Measurements from ENCODE around the gene C14orf119. TPM values are rescaled to one million over a fixed set of nuclear protein-coding genes. Genes with fewer than 3 reads are reported as not detected.
A peak's percentile ranks its signal among the peaks of the same experiment; 100 is the strongest.

C14orf119 gene
- total RNA-seq, 3 donors from 2014 or later = 29.6 to 34.4 (median 32.8) TPM

GRCh38 chr14:23132970-23133369, 37.7 kb downstream of the C14orf119 start:
- Histone ChIP-seq H3K36me3 (no peaks in the 10 kb centered on the region), H3K4me3 (no peak overlapping the region), H3K4me1 (peaks cover 6 to 10% of the 10 kb centered on the region in 2 donors)

GRCh38 chr14:23136566-23137133, 41.3 kb downstream of the C14orf119 start:
- no peaks in the 10 kb centered on the region for H3K36me3 ChIP-seq
- intact Hi-C loops (cut with DNase I; ENCODE audit: low total_unique reads) = no loop called here

More at GRCh38 chr14:23132970-23133369, 37.7 kb downstream of the C14orf119 start:
- Histone ChIP-seq H3K9me3 (no peaks in the 10 kb centered on the region), H3K27me3 (no peaks in the 10 kb centered on the region), H3K27ac (no peak overlapping the region)
- intact Hi-C loops (cut with DNase I; ENCODE audit: low total_unique reads) = no loop called here
- TF ChIP-seq POLR2AphosphoS5 (IDR thresholded peaks at IDR 0.05) = no peak
- no peak for TF ChIP-seq POLR2A (IDR thresholded peaks at IDR 0.05)
- TF ChIP-seq CTCF (IDR thresholded peaks at IDR 0.05) = no peak
- DNase-seq (ENCODE audit: low spot score in 2 of 2) = no peak

GRCh38 chr14:23137192-23137812, 42.0 kb downstream of the C14orf119 start:
- H3K27me3 ChIP-seq = no peaks in the 10 kb centered on the region
- H3K4me3 ChIP-seq = no peak overlapping the region
- H3K4me1 ChIP-seq = peaks cover 3 to 17% of the 10 kb centered on the region in 2 donors
- H3K36me3 ChIP-seq = no peaks in the 10 kb centered on the region
- intact Hi-C loops (cut with DNase I; ENCODE audit: low total_unique reads) = no loop called here
- TF ChIP-seq POLR2A (IDR thresholded peaks at IDR 0.05) = no peak
- TF ChIP-seq CTCF (IDR thresholded peaks at IDR 0.05) = no peak
- peak; percentile 71 to 75 for DNase-seq (ENCODE audit: low spot score in 2 of 2)
- no peaks in the 10 kb centered on the region for H3K9me3 ChIP-seq
- H3K27ac ChIP-seq = peak overlapping the region; percentile 58 to 76

More at GRCh38 chr14:23136566-23137133, 41.3 kb downstream of the C14orf119 start:
- Histone ChIP-seq H3K4me1 (peaks cover 3 to 12% of the 10 kb centered on the region in 2 donors), H3K9me3 (no peaks in the 10 kb centered on the region), H3K27me3 (no peaks in the 10 kb centered on the region), H3K27ac (peak overlapping the region; percentile 58 to 76), H3K4me3 (no peak overlapping the region)
- DNase-seq (ENCODE audit: low spot score in 2 of 2) = no peak
- TF ChIP-seq CTCF (IDR thresholded peaks at IDR 0.05) = no peak
- TF ChIP-seq POLR2AphosphoS5 (IDR thresholded peaks at IDR 0.05) = no peak
- no peak for TF ChIP-seq POLR2A (IDR thresholded peaks at IDR 0.05)

- H3K4me3 ChIP-seq = no peak overlapping the region
- H3K9me3 ChIP-seq = no peaks in the 10 kb centered on the region
- intact Hi-C loops (cut with DNase I; ENCODE audit: low total_unique reads) = no loop called here
- DNase-seq (ENCODE audit: low spot score in 2 of 2) = no peak
- H3K4me1 ChIP-seq = peaks cover 5 to 21% of the 10 kb centered on the region in 2 donors
- TF ChIP-seq POLR2AphosphoS5 (IDR thresholded peaks at IDR 0.05) (no peak), POLR2A (IDR thresholded peaks at IDR 0.05) (no peak), CTCF (IDR thresholded peaks at IDR 0.05) (no peak)
- no peaks in the 10 kb centered on the region for H3K27me3 ChIP-seq
- no peaks in the 10 kb centered on the region for H3K36me3 ChIP-seq
- peak overlapping the region; percentile 58 to 76 for H3K27ac ChIP-seq
These were observed 42.7 kb downstream of the C14orf119 start for GRCh38 chr14:23137813-23138535.

- intact Hi-C loops (cut with DNase I; ENCODE audit: low total_unique reads) = no loop called here
- TF ChIP-seq POLR2A (IDR thresholded peaks at IDR 0.05) (no peak), CTCF (IDR thresholded peaks at IDR 0.05) (no peak), POLR2AphosphoS5 (IDR thresholded peaks at IDR 0.05) (no peak)
- no peak overlapping the region for H3K27ac ChIP-seq
- DNase-seq (ENCODE audit: low spot score in 2 of 2) = no peak
- no peaks in the 10 kb centered on the region for H3K27me3 ChIP-seq
- H3K36me3 ChIP-seq = no peaks in the 10 kb centered on the region
- H3K4me3 ChIP-seq = no peak overlapping the region
- no peaks in the 10 kb centered on the region for H3K9me3 ChIP-seq
- peaks cover 5 to 21% of the 10 kb centered on the region in 2 donors for H3K4me1 ChIP-seq
These were observed 44.6 kb downstream of the C14orf119 start for GRCh38 chr14:23139874-23140273.

Measured in breast epithelium (tissue), 4 donors.